Anterior cingulate cortex (tissue), 58 donors: ENCODE results near the gene DYNC1I1.

ENCODE experiments used
- DNase-seq, 58 donors: peaks; one replicate each; lab custom pipeline; 2025; lab: John Stamatoyannopoulos, UW

DYNC1I1 gene

DNA sequence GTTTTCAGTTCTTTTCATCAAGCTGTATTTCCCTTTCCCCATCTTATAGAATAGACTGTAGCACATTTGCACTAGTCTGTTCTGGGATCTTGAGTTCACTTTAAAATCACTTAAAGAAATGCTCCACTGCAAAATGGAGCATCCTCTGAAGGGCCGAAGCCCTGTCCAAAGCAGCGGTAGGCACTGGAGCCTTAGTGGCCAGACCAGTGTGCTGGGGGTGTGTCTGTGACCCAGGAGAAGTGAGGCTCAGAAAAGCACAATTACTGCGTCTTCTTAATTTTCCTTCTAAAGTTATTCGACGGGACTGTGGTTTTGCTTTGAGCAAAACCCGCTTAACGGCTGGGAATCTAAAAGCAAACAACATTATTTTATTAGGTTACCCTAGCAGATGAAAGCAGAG is 343.8 kb downstream of the DYNC1I1 start:
- DNase-seq = no peak

GRCh38 chr7:96118449-96119001 is 346.2 kb downstream of the DYNC1I1 start:
- DNase-seq = no peak

DNA sequence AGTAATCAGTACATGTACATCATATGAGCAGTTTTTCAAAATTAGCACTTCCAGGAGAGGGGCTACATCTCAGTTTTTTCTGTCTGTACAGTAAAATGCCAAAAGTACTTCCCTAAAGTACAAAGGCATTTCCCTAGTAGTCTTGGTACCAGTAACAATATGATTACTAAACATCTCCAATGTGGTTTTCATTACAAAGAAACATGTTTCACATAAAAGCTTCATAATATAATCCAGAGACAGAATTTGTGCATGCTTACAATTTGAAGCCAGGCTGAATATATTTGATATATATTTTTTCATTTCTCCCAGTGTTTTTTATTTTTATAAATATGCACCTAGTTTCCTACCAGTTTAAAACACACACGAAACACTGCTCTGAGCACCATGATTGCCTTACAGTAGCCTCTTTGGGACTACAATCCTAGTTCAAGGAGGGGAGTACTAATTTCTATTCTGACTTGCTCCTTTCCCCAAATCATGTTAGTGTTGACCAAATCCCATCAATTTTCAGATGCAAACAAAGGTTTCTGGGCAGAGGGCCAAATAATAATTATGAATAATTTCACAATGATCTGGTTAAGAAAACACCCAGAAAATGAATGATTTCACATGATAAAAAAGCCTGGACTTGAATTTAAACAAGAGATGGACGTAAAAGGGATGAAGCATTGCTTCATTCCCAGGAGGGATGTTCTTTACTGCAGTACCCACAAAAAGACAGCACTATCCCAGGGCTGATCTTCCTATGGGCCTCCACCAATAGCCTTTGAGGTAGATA is 348.3 kb downstream of the DYNC1I1 start:
- no peak for DNase-seq

DNA sequence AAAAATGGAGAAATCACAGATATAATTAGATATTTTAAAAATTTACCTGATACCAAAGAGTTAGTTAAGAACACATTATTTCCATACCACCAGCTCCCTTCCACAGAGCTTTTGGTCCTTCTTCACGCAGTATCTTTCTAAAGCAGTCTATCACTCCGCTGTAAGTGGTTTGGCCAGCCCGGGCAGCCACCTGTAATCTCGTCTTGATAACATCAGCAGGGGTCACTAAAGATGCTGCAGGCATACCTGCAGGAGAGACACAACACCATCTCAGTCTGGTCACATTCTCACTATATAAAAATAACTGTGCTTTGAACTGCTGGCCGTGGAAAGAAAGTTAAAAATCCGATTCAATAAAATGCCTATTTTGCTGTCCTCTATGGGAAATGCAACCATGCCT is 349.4 kb downstream of the DYNC1I1 start:
- DNase-seq = no peak

DNA sequence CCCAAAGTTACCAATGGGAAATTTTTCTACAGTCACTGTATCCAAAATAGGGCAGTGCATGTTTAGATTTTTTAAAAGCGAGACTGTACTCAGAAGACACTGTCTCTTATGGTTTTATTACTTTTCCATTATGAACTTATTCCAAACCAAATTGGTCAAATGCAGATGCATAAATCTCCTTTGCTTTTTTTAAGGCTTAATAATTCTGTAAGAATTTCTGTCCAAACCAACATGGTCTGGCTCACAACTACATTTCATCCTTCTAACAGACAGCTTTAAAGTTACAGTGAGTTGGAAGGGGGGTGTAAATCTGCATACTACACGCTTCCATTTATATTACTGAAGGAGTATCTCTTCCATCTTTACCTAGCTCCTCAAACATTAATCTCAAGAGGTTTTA is 350.4 kb downstream of the DYNC1I1 start:
- DNase-seq = no peak

DNA sequence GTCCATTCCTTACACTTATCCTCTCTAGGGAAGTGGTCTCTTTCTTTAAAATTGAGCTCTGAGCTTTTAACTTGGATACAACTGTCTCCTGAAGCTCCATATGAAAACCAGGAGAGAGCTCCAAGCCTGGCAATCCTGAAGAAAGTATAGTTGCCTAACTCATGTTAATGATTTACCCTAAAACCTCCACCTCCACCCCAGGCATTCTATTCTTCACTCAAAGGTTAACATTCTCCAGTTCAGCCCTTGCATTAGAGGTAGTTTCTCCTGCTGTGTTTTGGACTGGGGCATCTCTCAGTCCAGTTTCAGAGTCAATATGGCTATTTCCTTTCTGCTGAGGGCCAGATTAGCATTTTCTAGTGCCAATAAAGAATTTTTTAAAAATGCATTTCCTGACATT is 354.0 kb downstream of the DYNC1I1 start:
- DNase-seq = no peak

GRCh38 chr7:96127746-96128145 is 355.4 kb downstream of the DYNC1I1 start:
- no peak for DNase-seq

DNA sequence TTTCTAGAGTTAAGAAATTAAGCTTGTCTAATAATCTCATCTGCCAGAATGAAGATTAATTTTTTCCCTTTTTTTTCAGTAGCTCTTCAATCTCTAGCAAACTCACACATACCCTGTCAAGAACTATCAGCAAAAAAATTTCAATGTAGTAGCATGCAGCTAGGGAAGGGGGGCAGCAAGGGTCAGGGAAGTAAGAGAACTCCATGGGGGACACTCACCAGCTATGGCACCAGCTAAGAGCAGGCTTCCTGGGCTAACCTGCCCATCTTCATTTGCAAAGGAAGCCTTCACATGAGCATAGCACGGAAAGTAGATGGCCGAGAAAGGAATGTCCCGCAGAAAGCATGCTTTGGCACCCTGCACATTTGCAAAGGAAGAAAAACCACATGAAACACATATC is 359.2 kb downstream of the DYNC1I1 start:
- no peak for DNase-seq

GRCh38 chr7:96135241-96135640 is 362.9 kb downstream of the DYNC1I1 start:
- DNase-seq = no peak

- DNase-seq = no peak
Observed at GRCh38 chr7:96136600-96137239, 364.4 kb downstream of the DYNC1I1 start.

- DNase-seq = no peak
Observed at GRCh38 chr7:96143495-96144259, 371.3 kb downstream of the DYNC1I1 start.

DNA sequence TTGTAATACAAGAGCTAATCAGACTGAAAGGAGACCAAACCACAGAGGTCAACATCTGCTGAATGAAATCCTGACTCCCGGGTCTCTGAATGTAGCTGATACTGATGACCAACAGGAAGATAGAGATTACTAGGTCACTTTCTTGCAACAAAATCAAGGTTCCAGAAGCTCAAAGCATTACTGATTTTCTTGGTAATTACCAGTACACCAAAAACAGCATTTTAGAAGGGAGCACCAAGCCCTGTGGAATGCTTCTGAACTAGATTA is 371.8 kb downstream of the DYNC1I1 start:
- DNase-seq = no peak
